ENCODE measurements around the gene MAML1. TPM values are rescaled to one million over a fixed set of nuclear protein-coding genes. Genes with fewer than 3 reads are reported as not detected.

MAML1 gene
- total and polyA plus RNA-seq, 2 donors (not counting 1 experiment from before 2014, with no cell fraction given), result 6.4 to 7.5 TPM

DNA sequence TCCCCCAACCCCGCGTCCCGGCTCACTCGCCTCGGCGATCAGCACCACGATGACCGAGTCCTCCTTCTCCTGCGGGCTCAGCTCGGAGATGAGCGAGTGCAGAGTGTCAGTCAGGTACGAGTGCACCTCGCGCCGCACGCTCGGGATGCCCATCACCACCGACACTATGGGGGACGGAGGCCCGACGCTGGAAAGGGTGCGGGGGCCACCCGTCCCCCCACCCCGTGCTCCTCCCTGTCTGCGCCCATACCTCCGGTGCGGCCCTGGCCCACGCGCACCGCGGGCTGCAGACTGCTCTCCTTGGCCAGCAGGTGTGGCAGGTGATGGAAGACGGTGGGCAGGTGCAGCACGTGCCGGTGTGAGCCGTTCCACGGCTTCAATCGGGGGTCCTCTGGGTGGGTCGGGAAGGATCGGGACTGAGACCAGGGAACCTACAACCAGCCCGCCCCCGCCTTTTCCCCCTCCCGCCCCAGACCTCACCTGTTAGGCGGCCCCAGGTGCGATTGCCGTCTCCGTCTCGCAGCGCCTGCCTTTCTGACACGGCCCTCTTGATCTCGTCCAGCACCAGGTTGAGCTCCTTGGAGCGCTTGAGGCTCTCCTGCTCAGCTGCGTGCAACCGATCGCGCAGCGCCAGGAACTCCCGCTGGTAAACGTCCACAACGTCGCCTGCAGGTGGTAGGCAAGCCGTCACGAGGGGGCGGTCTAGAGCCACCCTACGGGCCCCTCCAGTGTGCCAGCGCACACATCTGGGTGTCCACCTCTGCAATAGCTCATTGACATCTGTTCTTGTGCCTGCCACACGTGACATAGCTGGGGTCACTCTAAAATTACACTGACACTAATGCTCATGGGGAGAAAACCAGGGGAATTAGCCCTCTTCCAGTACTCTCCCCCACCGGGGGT, 68.9 kb downstream of the MAML1 start:
- H3K27me3 ChIP-seq (ENCODE audit: control insufficient read depth, insufficient read depth, low read length), result no peaks in the 10 kb centered on the region
- peaks cover 14% of the 10 kb centered on the region for H3K4me1 ChIP-seq (ENCODE audit: control insufficient read depth, extremely low read depth, insufficient read depth, low read length)
- H3K9ac ChIP-seq (ENCODE audit: insufficient read depth, low read length), result no peak overlapping the region
- no peak overlapping the region for H2AFZ ChIP-seq (ENCODE audit: low read length)
- H3K27ac ChIP-seq (ENCODE audit: insufficient read depth, low read length), result no peak overlapping the region
- no peak overlapping the region for H3K4me2 ChIP-seq (ENCODE audit: extremely low read depth, insufficient read depth, low read length)
- no peak overlapping the region for H3K4me3 ChIP-seq (replicated peaks in 1 of 4; ENCODE audit: control extremely low read depth in 1 of 4, insufficient read depth in 1 of 4, low read depth in 3 of 4, low read length in 4 of 4)
- peak in 1 of 2 donors; percentile 68 for DNase-seq (ENCODE audit: low read depth in 2 of 2)
- H3K36me3 ChIP-seq (ENCODE audit: control insufficient read depth, insufficient read depth, low read length), result peaks cover 37% of the 10 kb centered on the region
- H3K9me3 ChIP-seq (ENCODE audit: control insufficient read depth, insufficient read depth, low read depth, low read length), result no peaks in the 10 kb centered on the region
- TF ChIP-seq, protein P1, sequence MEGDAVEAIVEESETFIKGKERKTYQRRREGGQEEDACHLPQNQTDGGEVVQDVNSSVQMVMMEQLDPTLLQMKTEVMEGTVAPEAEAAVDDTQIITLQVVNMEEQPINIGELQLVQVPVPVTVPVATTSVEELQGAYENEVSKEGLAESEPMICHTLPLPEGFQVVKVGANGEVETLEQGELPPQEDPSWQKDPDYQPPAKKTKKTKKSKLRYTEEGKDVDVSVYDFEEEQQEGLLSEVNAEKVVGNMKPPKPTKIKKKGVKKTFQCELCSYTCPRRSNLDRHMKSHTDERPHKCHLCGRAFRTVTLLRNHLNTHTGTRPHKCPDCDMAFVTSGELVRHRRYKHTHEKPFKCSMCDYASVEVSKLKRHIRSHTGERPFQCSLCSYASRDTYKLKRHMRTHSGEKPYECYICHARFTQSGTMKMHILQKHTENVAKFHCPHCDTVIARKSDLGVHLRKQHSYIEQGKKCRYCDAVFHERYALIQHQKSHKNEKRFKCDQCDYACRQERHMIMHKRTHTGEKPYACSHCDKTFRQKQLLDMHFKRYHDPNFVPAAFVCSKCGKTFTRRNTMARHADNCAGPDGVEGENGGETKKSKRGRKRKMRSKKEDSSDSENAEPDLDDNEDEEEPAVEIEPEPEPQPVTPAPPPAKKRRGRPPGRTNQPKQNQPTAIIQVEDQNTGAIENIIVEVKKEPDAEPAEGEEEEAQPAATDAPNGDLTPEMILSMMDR (conservative IDR thresholded peaks at IDR 0.05 in 1 of 2, IDR thresholded peaks at IDR 0.05 in 1 of 2; ENCODE audit: low read depth in 1 of 2, low read length in 2 of 2), result peak; percentile 48 to 66
- no peak for TF ChIP-seq EZH2 (IDR thresholded peaks at IDR 0.05; ENCODE audit: low read length, missing control alignments)
- H3K79me2 ChIP-seq (ENCODE audit: control insufficient read depth, insufficient read depth, low read length), result peaks cover 45% of the 10 kb centered on the region
- H4K20me1 ChIP-seq (ENCODE audit: control insufficient read depth, extremely low read depth, insufficient read depth, low read length), result no peaks in the 10 kb centered on the region

DNA sequence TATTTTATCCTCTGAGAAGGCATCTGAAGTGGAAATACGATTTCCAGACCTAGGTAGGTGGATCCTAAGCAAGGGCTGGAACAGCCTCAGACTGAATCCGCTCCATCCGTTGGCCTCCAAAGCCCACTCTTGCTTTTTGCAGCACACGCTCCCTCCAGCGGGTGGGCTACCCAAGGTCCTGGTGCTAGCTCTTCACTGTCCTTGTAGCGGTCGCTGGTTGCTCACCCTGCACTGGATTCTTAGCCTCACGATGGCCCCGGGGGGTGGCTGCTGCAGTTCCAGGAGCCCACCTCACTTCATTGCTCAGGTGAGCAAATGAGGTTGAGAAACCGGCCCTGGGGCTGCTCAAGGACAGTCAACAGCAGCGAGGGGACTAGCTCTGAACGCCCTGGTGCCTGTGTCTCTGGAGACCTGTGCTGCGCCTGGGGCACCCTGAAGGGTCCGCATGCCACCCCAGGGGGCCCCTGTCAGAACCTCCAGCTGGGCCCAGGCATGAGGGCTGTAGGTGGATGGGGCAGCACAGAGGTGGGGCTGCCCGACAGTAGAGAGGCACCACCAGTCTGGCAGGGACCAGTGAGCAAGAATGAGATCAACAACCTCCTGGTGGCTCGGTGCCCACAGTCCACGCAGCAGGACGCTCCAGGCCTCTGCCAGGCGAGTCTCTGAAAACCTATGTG, 69.7 kb downstream of the MAML1 start:
- Histone ChIP-seq H3K36me3 (ENCODE audit: control insufficient read depth, insufficient read depth, low read length) (peaks cover 31% of the 10 kb centered on the region), H3K27ac (ENCODE audit: insufficient read depth, low read length) (no peak overlapping the region), H3K9me3 (ENCODE audit: control insufficient read depth, insufficient read depth, low read depth, low read length) (no peaks in the 10 kb centered on the region), H2AFZ (ENCODE audit: low read length) (no peak overlapping the region), H3K4me2 (ENCODE audit: extremely low read depth, insufficient read depth, low read length) (no peak overlapping the region), H3K4me3 (replicated peaks in 1 of 4; ENCODE audit: control extremely low read depth in 1 of 4, insufficient read depth in 1 of 4, low read depth in 3 of 4, low read length in 4 of 4) (no peak overlapping the region), H4K20me1 (ENCODE audit: control insufficient read depth, extremely low read depth, insufficient read depth, low read length) (no peaks in the 10 kb centered on the region), H3K4me1 (ENCODE audit: control insufficient read depth, extremely low read depth, insufficient read depth, low read length) (peaks cover 14% of the 10 kb centered on the region), H3K27me3 (ENCODE audit: control insufficient read depth, insufficient read depth, low read length) (no peaks in the 10 kb centered on the region), H3K9ac (ENCODE audit: insufficient read depth, low read length) (no peak overlapping the region), H3K79me2 (ENCODE audit: control insufficient read depth, insufficient read depth, low read length) (peaks cover 45% of the 10 kb centered on the region)
- no peak for DNase-seq (ENCODE audit: low read depth in 2 of 2)
- TF ChIP-seq, protein P1 (conservative IDR thresholded peaks at IDR 0.05 in 1 of 2, IDR thresholded peaks at IDR 0.05 in 1 of 2; ENCODE audit: low read depth in 1 of 2, low read length in 2 of 2), result no peak
- no peak for TF ChIP-seq EZH2 (IDR thresholded peaks at IDR 0.05; ENCODE audit: low read length, missing control alignments)

DNA sequence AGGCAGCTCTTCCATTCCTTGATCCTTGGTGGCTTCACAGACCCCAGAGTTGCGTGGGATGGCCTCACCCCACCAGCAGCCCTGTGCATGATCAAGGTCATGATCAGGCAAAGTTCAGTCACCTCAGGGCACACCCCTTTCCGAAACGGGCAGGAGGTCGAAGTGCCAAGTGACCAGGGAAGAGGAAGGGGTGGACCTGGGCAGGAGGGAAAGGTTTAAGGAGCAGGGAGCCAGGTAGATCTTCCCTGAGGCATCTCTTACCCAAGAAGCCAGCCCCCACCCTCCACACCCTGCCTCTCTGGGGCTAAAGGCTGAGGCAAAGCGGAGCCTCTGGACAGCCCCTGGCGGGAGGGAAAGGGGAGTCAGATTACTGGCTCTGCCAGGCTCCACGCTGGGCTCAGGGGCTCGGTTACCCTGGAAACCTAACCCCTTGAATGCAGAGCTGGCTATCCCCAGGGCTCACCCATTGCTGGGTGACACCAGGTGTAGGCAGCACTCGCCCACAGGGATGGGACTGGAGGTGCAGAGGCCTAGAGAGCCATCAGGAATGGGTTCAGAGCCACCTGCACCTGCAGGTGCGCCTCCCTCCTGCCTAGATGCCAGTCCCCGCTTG, 70.4 kb downstream of the MAML1 start:
- H3K27me3 ChIP-seq (ENCODE audit: control insufficient read depth, insufficient read depth, low read length), result no peaks in the 10 kb centered on the region
- no peak overlapping the region for H3K27ac ChIP-seq (ENCODE audit: insufficient read depth, low read length)
- no peaks in the 10 kb centered on the region for H4K20me1 ChIP-seq (ENCODE audit: control insufficient read depth, extremely low read depth, insufficient read depth, low read length)
- no peak overlapping the region for H2AFZ ChIP-seq (ENCODE audit: low read length)
- H3K9ac ChIP-seq (ENCODE audit: insufficient read depth, low read length), result no peak overlapping the region
- H3K79me2 ChIP-seq (ENCODE audit: control insufficient read depth, insufficient read depth, low read length), result peaks cover 45% of the 10 kb centered on the region
- no peak for DNase-seq (ENCODE audit: low read depth in 2 of 2)
- no peaks in the 10 kb centered on the region for H3K9me3 ChIP-seq (ENCODE audit: control insufficient read depth, insufficient read depth, low read depth, low read length)
- peaks cover 30% of the 10 kb centered on the region for H3K36me3 ChIP-seq (ENCODE audit: control insufficient read depth, insufficient read depth, low read length)
- TF ChIP-seq EZH2 (IDR thresholded peaks at IDR 0.05; ENCODE audit: low read length, missing control alignments), result no peak
- TF ChIP-seq, protein P1 (conservative IDR thresholded peaks at IDR 0.05 in 1 of 2, IDR thresholded peaks at IDR 0.05 in 1 of 2; ENCODE audit: low read depth in 1 of 2, low read length in 2 of 2), result no peak
- H3K4me3 ChIP-seq (replicated peaks in 1 of 4; ENCODE audit: control extremely low read depth in 1 of 4, insufficient read depth in 1 of 4, low read depth in 3 of 4, low read length in 4 of 4), result no peak overlapping the region
- H3K4me2 ChIP-seq (ENCODE audit: extremely low read depth, insufficient read depth, low read length), result no peak overlapping the region
- peaks cover 14% of the 10 kb centered on the region for H3K4me1 ChIP-seq (ENCODE audit: control insufficient read depth, extremely low read depth, insufficient read depth, low read length)
